ENCODE results near the gene SUPV3L1. TPM values are rescaled to one million over a fixed set of nuclear protein-coding genes. Genes with fewer than 3 reads are reported as not detected.

Gene SUPV3L1
- total and polyA plus RNA-seq, 9 of the 15 experiments (the other 6 are each of a cell fraction or from before 2014, with no cell fraction given): 45.2 to 156 (median 92.6) TPM

GRCh38 chr10:69224862-69225657, 45.0 kb downstream of the SUPV3L1 start (continued):
- TF ChIP-seq CTCF (IDR thresholded peaks at IDR 0.05 in 2 of 3, conservative IDR thresholded peaks at IDR 0.05 in 1 of 3; ENCODE audit: insufficient read depth in 2 of 3, low read depth in 1 of 3, low read length in 3 of 3) (no peak), ZBTB43 (CRISPR knock-in tag; IDR thresholded peaks at IDR 0.05) (no peak), USF1 (CRISPR knock-in tag; IDR thresholded peaks at IDR 0.05) (no peak), YY1 (IDR thresholded peaks at IDR 0.05; ENCODE audit: borderline replicate concordance in 1 of 3, control insufficient read depth in 1 of 3, extremely low read depth in 1 of 3, insufficient read depth in 3 of 3, insufficient read length in 1 of 3, insufficient replicate concordance in 2 of 3, low read depth in 1 of 3, low read length in 2 of 3) (no peak), HNRNPH1 (optimal IDR thresholded peaks at IDR 0.05; ENCODE audit: low read depth, low read length) (no peak), RAD51 (IDR thresholded peaks at IDR 0.05; ENCODE audit: borderline replicate concordance, low read depth) (no peak), SRSF3 (IDR thresholded peaks at IDR 0.05; ENCODE audit: insufficient read depth, low read length) (no peak), ZBTB7A (IDR thresholded peaks at IDR 0.05; ENCODE audit: borderline replicate concordance, control insufficient read depth, low read depth, low read length) (no peak), HDAC2 (IDR thresholded peaks at IDR 0.05) (no peak), C11orf30 (IDR thresholded peaks at IDR 0.05; ENCODE audit: low read depth) (peak; percentile 84), KDM5B (IDR thresholded peaks at IDR 0.05; ENCODE audit: insufficient replicate concordance, low read depth, low read length) (no peak)

Data from K562 (cell line).